GM23338 (cell line): ENCODE measurements around the gene SNX5.

ENCODE experiments used
- EZH2 ChIP-seq: fragments of 200-600 bp; sonication (generic); IDR thresholded peaks from one replicate; pipeline ENCODE4 v1.8.0; 2017; ENCODE audit warnings: antibody characterized with exemption, mild to moderate bottlenecking, low read depth; ENCODE audit not compliant: unreplicated experiment
- EZH2phosphoT487 ChIP-seq: fragments of 200-600 bp; sonication (generic); IDR thresholded peaks from one replicate; pipeline ENCODE4 v1.8.1; 2018; ENCODE audit warnings: antibody characterized with exemption; ENCODE audit not compliant: unreplicated experiment
- JUNB ChIP-seq: IDR thresholded peaks from one replicate; pipeline ENCODE4 v1.6.1; 2016; ENCODE audit warnings: antibody characterized with exemption; ENCODE audit not compliant: unreplicated experiment
- POLR2AphosphoS5 ChIP-seq: IDR thresholded peaks from 2 replicates; pipeline ENCODE4 v1.6.1; 2016; ENCODE audit warnings: antibody characterized with exemption, low read depth
- TF ChIP-seq, protein P1 (sequence below), 2 experiments: fragments of 200-600 bp in 1 of 2; sonication (generic) in 1 of 2; conservative IDR thresholded peaks; 2 replicates each; pipeline versions ENCODE4 v1.5.1 to v1.6.1; 2016 to 2017; ENCODE audit warnings: antibody characterized with exemption in 2 of 2, low read depth in 2 of 2, mild to moderate bottlenecking in 2 of 2, moderate library complexity in 1 of 2
- TF ChIP-seq, protein P2 (sequence below): IDR thresholded peaks from 2 replicates; pipeline ENCODE4 v1.6.1; 2016; ENCODE audit warnings: antibody characterized with exemption

DNA sequence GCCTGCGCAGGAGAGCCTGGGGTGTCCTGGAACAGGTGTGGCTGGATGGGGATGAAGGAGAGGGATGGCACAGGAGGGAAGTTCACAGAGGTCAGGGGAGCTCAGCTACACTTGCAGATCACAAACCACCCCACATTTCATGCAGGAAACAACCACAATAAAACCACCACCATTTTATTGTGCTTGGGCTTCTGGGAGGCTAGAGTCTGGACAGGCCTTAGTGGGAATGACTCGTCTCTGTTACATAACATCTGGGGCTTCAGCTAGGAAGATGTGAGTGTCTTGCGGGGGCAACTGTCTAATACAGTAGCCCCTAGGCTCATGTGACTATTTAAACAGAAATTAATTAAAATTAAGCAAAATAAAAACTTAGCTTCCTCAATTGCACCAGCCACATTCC lies 33.4 kb downstream of the SNX5 start:
- TF ChIP-seq EZH2phosphoT487 (no peak), EZH2 (no peak), POLR2AphosphoS5 (no peak), JUNB (no peak)
- TF ChIP-seq, protein P1, sequence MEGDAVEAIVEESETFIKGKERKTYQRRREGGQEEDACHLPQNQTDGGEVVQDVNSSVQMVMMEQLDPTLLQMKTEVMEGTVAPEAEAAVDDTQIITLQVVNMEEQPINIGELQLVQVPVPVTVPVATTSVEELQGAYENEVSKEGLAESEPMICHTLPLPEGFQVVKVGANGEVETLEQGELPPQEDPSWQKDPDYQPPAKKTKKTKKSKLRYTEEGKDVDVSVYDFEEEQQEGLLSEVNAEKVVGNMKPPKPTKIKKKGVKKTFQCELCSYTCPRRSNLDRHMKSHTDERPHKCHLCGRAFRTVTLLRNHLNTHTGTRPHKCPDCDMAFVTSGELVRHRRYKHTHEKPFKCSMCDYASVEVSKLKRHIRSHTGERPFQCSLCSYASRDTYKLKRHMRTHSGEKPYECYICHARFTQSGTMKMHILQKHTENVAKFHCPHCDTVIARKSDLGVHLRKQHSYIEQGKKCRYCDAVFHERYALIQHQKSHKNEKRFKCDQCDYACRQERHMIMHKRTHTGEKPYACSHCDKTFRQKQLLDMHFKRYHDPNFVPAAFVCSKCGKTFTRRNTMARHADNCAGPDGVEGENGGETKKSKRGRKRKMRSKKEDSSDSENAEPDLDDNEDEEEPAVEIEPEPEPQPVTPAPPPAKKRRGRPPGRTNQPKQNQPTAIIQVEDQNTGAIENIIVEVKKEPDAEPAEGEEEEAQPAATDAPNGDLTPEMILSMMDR (conservative IDR thresholded peaks at IDR 0.05; ENCODE audit: low read depth in 2 of 2), result no peak
- TF ChIP-seq, protein P2, sequence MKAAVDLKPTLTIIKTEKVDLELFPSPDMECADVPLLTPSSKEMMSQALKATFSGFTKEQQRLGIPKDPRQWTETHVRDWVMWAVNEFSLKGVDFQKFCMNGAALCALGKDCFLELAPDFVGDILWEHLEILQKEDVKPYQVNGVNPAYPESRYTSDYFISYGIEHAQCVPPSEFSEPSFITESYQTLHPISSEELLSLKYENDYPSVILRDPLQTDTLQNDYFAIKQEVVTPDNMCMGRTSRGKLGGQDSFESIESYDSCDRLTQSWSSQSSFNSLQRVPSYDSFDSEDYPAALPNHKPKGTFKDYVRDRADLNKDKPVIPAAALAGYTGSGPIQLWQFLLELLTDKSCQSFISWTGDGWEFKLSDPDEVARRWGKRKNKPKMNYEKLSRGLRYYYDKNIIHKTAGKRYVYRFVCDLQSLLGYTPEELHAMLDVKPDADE, result no peak
